DND-41 (cell line): ENCODE measurements around the gene DCTN1.

Experiments used
- ATAC-seq: fragments of 200-7000 bp; cut with Tn5 transposase; 3 replicates; pipeline ENCODE4 v1.9.1; 2021; ENCODE audit warnings: low read depth; ENCODE audit not compliant: insufficient read depth
- DNase-seq: peaks from one replicate; pipeline ENCODE4 v3.0.0-alpha.2; 2020
- H2AFZ ChIP-seq: 2 replicates; pipeline ENCODE4 v1.6.0; 2012; ENCODE audit warnings: low read depth, low read length
- H3K27ac ChIP-seq: 2 replicates; pipeline ENCODE4 v1.5.1; 2012; ENCODE audit warnings: low read length, inconsistent platforms
- H3K27me3 ChIP-seq: fragments of 200-600 bp; sonication (generic); 2 replicates; pipeline ENCODE4 v1.6.0; 2012; ENCODE audit warnings: low read length, mild to moderate bottlenecking, inconsistent platforms; ENCODE audit not compliant: insufficient read depth, poor library complexity
- H3K36me3 ChIP-seq: 2 replicates; pipeline ENCODE4 v1.5.1; 2012; ENCODE audit warnings: low read length, inconsistent platforms; ENCODE audit not compliant: insufficient read depth
- H3K4me1 ChIP-seq: 2 replicates; pipeline ENCODE4 v1.5.1; 2012; ENCODE audit warnings: mild to moderate bottlenecking, low read length; ENCODE audit not compliant: insufficient read depth
- H3K4me2 ChIP-seq: 2 replicates; pipeline ENCODE4 v1.6.0; 2012; ENCODE audit warnings: mild to moderate bottlenecking, moderate library complexity, low read length, inconsistent platforms; ENCODE audit not compliant: insufficient read depth
- H3K4me3 ChIP-seq, 2 experiments: fragments of 200-600 bp in 1 of 2; shearing (Covaris generic) in 1 of 2; 2 replicates each; pipeline ENCODE4 v1.5.1; 2012 to 2016; ENCODE audit warnings: inconsistent platforms in 2 of 2, low read length in 2 of 2, mild to moderate bottlenecking in 2 of 2, low read depth in 1 of 2, moderate library complexity in 1 of 2
- H3K79me2 ChIP-seq: 2 replicates; pipeline ENCODE4 v1.6.0; 2012; ENCODE audit warnings: low read length, inconsistent platforms; ENCODE audit not compliant: insufficient read depth
- H3K9ac ChIP-seq: 2 replicates; pipeline ENCODE4 v1.6.0; 2012; ENCODE audit warnings: low read depth, mild to moderate bottlenecking, inconsistent platforms, low read length, moderate library complexity
- H3K9me3 ChIP-seq: 2 replicates; pipeline ENCODE4 v1.5.1; 2012; ENCODE audit warnings: low read length, moderate library complexity, mild to moderate bottlenecking, inconsistent platforms; ENCODE audit not compliant: insufficient read depth, severe bottlenecking
- H4K20me1 ChIP-seq: 2 replicates; pipeline ENCODE4 v1.6.0; 2012; ENCODE audit warnings: low read length; ENCODE audit not compliant: insufficient read depth
- EZH2 ChIP-seq: IDR thresholded peaks from 3 replicates; pipeline ENCODE4 v1.6.1; 2012; ENCODE audit warnings: borderline replicate concordance, low read depth, mild to moderate bottlenecking, moderate library complexity, low read length, inconsistent platforms; ENCODE audit not compliant: severe bottlenecking
- TF ChIP-seq, protein P1 (sequence below): IDR thresholded peaks from 2 replicates; pipeline ENCODE4 v1.5.1; 2012; ENCODE audit warnings: borderline replicate concordance, low read length, moderate library complexity, mild to moderate bottlenecking; ENCODE audit not compliant: poor library complexity, severe bottlenecking; ENCODE audit errors: extremely low read depth

DCTN1 gene

DNA sequence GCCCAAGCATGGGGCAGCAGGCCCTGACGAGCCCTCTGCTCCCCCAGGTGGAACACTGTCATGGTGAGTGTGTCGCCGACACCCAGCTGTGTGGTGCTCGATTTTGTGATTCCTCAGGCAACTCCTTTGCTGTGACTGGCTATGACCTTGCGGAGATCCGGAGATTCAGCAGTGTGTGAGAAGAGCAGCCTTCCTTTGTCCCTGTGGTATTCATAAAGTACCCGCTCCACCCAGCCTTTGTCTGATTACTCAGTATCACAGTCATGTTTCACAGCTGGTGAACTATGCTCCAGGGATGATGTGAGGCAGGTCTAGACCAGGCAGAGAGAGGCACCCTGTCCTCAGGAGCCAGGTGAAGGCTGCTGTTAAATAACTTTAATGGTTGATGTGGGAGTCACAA is 45.4 kb upstream of the DCTN1 start:
- no peaks in the 10 kb centered on the region for H3K27me3 ChIP-seq
- peaks cover 61% of the 10 kb centered on the region for H3K36me3 ChIP-seq
- H2AFZ ChIP-seq, result no peak overlapping the region
- H3K27ac ChIP-seq, result no peak overlapping the region
- ATAC-seq, result no peak
- H3K4me1 ChIP-seq, result peaks cover 28% of the 10 kb centered on the region
- no peaks in the 10 kb centered on the region for H3K9me3 ChIP-seq
- H3K79me2 ChIP-seq, result peaks cover 12% of the 10 kb centered on the region
- DNase-seq, result no peak
- H4K20me1 ChIP-seq, result no peaks in the 10 kb centered on the region
- H3K4me2 ChIP-seq, result no peak overlapping the region
- TF ChIP-seq, protein P1, sequence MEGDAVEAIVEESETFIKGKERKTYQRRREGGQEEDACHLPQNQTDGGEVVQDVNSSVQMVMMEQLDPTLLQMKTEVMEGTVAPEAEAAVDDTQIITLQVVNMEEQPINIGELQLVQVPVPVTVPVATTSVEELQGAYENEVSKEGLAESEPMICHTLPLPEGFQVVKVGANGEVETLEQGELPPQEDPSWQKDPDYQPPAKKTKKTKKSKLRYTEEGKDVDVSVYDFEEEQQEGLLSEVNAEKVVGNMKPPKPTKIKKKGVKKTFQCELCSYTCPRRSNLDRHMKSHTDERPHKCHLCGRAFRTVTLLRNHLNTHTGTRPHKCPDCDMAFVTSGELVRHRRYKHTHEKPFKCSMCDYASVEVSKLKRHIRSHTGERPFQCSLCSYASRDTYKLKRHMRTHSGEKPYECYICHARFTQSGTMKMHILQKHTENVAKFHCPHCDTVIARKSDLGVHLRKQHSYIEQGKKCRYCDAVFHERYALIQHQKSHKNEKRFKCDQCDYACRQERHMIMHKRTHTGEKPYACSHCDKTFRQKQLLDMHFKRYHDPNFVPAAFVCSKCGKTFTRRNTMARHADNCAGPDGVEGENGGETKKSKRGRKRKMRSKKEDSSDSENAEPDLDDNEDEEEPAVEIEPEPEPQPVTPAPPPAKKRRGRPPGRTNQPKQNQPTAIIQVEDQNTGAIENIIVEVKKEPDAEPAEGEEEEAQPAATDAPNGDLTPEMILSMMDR, result no peak
- no peak for TF ChIP-seq EZH2
- H3K4me3 ChIP-seq, result no peak overlapping the region
- H3K9ac ChIP-seq, result no peak overlapping the region

DNA sequence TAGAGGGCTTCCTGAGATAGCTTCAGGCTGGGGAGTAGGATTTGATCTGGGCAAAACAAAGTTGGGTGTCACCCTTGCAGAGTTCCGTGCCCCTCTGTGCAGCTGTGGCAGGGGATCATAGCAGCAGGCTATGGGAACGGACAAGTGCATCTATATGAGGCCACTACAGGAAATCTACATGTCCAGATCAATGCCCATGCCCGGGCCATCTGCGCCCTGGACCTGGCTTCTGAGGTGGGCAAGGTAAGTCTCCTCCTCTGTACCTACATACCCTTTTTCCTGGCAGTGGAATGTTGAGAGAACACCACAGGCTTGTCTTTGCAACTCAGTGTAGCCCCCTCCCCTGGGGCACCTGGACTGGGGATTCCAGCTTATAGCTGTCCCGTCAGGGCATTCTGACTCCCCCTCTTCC is 44.9 kb upstream of the DCTN1 start:
- H2AFZ ChIP-seq, result no peak overlapping the region
- H3K9ac ChIP-seq, result no peak overlapping the region
- TF ChIP-seq EZH2, result no peak
- TF ChIP-seq, protein P1, result no peak
- peaks cover 57% of the 10 kb centered on the region for H3K36me3 ChIP-seq
- ATAC-seq (no peak), DNase-seq (no peak)
- H4K20me1 ChIP-seq, result no peaks in the 10 kb centered on the region
- H3K27me3 ChIP-seq, result no peaks in the 10 kb centered on the region
- no peak overlapping the region for H3K4me3 ChIP-seq
- H3K4me2 ChIP-seq, result no peak overlapping the region
- H3K9me3 ChIP-seq, result no peaks in the 10 kb centered on the region
- H3K79me2 ChIP-seq, result peaks cover 12% of the 10 kb centered on the region
- no peak overlapping the region for H3K27ac ChIP-seq
- H3K4me1 ChIP-seq, result peaks cover 32% of the 10 kb centered on the region

DNA sequence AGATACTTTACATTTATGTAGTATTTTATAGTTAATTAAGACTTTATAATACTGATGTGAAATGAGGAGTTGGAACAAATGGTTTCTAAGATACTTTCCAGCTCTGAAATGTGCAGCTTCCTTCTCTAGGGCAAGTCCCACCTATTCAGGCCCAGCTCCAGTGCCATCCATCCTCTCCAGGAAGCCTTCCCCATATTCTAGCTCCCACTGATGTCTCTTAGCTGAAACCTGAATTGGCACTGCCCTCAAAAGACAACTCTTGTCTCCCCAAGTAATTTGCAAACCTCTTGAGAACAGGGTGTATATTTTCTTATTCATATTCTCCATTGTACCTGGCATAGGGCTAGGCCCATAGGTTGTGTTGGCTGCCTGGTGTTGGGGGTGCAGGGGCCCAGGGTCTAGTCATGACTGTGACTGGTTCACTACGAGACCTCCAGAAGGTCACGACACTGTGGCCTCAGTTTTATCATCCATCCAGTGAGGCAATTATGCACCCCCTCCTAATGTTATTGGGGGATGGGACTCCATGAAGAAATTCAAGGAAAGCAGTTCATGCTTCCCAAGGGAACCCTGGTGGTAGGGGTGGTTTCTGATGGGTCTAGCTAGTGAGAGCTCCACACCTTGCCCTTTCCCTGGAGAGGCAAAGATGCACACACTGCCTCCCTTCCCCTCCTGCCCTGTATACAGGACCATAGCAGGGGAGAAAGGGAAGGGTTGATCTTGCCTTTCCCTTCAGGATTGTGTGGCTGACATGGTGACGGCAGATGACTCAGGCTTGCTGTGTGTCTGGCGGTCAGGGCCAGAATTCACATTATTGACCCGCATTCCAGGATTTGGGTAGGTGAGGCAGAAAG is 44.3 kb upstream of the DCTN1 start:
- Histone ChIP-seq H3K9ac (no peak overlapping the region), H3K4me3 (no peak overlapping the region)
- ATAC-seq, result no peak

More for the DNA sequence above, 44.3 kb upstream of the DCTN1 start:
- peaks cover 32% of the 10 kb centered on the region for H3K4me1 ChIP-seq
- H3K27me3 ChIP-seq, result no peaks in the 10 kb centered on the region
- peaks cover 12% of the 10 kb centered on the region for H3K79me2 ChIP-seq
- TF ChIP-seq EZH2, result no peak
- TF ChIP-seq, protein P1, result no peak
- DNase-seq, result no peak
- peaks cover 51% of the 10 kb centered on the region for H3K36me3 ChIP-seq
- H4K20me1 ChIP-seq, result no peaks in the 10 kb centered on the region
- H3K27ac ChIP-seq, result no peak overlapping the region
- no peak overlapping the region for H3K4me2 ChIP-seq
- H2AFZ ChIP-seq, result no peak overlapping the region
- H3K9me3 ChIP-seq, result no peaks in the 10 kb centered on the region
